Hindlimb muscle (tissue), 1 donor: ENCODE data around the gene IGF2BP1. TPM values are rescaled to one million over a fixed set of nuclear protein-coding genes. Genes with fewer than 3 reads are reported as not detected.
"Not testable (repeated sequence)": the region's sequence is repeated elsewhere in the genome, so short reads cannot be mapped to it uniquely, and the experiment has no call there.

Source experiments
- DNase-seq: peaks from one replicate; pipeline ENCODE4 v3.0.0-alpha.2; 2013
- polyA plus RNA-seq: library from polyadenylated mRNA; unstranded; fragments of 120-200 nt; gene quantifications from one replicate; pipeline ENCODE4 v1.2.1, GENCODE V29; 2013; ENCODE audit not compliant: insufficient read length

The IGF2BP1 gene
- polyA plus RNA-seq, 1 donor, result 8.6 TPM

DNA sequence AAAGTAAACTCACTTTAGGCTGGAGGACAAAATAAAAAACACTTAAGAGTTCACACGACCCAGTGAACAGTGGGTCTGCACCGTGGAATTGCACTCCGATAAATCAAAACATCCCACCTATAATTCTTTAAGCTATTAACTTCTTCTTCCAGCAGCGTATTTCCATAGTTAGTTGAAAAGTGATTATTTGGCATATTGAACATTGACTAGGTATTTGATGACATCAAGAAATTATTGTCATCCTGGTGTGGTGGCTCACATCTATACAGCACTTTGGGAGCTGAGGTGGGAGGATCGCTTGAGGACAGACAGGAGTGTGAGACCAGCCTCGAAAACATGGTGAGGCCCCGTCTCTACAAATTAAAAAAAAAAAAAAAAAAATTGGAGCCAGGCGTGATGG, 23.4 kb downstream of the IGF2BP1 start:
- DNase-seq, result no peak

DNA sequence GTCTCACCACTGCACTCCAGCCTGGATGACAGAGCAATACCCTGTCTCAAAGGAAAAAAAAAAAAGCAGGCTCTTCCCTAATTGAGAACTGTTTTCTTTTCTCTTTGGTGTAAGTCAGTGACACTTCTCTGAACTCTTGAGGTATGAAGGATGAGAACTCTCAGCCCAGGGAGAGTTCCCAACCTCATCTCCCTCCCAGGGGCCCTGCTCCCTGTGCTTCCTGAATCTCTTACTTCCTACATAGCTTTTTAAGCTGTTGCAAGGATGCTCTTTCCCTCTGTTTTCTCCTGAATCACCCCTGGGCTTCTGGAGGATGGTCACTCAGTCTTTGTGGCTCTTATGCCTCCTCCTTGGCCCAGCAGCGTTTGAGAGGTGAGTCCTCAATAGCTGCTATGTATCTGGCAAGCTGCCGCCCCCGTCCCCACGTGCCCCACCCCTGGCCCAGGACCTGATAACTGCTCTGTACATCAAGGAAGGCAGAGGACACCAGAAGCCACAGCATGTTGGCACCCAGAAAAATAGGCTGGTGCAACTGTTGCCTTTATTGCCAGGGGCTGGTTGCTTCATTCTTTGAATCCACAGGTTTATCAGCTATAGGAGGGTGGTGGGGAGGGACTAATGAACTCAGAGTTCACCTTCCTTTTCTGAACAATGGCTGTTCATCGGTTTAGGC, 24.0 kb downstream of the IGF2BP1 start:
- DNase-seq, result no peak

DNA sequence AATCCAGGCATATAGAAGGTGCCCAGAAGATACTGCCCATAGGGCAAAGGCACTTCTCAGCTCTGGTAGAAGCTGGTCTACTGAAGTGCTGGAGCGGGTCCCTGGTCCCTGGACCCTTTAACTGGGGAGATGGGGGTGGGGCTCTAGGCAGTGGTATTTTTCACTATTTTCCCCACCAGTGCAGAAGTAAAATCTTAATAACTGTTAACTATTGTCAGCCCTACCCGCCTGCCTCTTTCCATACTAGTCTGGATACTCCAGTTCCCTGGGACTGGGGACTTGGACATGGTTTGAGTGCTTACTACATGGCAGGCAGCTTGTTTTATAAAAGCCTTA, 24.6 kb downstream of the IGF2BP1 start:
- no peak for DNase-seq

DNA sequence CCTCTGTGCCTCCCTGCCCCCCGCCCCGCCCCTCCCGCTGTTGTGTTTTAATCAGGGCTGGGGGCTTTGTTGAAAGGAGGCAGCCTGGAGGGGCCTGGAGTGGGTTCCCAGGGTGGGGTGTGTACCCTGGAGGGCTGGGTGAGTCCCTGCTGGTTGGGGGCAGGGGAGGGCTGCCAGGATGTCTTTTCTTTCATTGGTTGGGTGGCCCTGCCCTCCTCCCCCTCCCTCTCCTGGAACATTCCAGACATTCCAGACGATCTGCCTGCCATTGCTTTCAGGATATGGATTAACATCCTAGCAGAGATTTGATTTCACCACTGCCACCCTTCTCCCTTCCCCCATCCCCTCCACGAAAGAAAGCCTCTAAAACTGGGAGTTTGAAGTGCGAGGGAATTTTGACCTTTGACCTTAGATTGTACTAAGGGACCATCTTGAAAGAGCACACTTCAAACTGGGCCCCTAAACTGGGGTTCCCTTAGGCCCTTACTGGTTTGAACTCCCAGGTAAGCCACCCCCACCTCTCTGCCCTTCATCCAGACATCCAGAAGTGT, 25.3 kb downstream of the IGF2BP1 start:
- no peak for DNase-seq

DNA sequence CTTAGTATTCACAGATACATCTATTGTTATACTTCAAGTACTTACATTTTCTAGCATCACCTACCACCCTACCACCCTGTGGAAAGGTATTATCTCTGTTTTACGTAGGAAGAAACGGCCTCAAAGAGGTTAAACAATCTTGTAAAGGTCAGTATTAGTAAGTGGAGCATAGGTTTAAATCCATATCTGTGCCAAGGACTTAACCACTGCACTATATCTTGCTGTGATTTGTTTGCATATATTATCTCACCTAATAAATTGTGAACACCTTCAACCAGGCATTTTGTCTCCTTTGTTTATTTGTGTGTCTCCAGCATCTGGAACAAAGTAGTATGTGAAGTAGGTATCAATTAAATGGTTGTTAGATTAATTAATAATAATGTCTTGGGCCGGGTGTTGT, 27.3 kb downstream of the IGF2BP1 start:
- DNase-seq, result no peak

DNA sequence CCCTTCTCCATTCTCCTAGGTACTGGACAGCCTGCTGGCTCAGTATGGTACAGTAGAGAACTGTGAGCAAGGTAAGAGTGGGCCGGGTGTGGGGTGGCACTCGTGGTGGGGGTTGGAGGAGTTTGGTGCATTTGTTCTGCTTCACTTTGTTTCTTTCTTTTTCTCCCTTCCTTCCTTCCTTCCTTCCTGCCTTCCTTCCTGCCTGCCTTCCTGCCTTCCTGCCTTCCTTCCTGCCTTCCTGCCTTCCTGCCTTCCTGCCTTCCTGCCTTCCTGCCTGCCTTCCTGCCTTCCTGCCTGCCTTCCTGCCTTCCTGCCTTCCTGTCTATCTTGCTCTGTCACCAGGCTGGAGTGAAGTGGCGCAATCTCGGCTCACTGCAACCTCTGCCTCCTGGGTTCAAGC, 29.3 kb downstream of the IGF2BP1 start:
- not testable (repeated sequence) for DNase-seq

DNA sequence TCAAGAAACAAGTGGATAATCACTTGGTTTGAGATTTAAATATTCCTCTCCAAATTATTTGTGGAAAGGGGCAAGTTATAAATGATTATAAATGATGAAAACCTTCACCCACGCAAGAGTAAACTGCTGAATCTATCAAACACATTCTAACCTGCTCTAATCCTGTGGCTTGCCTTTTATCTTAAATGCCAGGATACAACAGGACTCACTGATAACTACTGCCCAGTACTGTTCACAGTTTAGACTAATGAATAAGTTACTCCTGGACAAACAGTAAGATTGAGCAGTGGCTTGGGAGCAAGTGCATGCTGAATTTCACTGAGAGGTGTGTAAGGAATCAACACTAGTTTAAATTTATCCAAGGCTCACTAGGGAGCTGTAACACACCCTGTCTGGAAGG, 31.1 kb downstream of the IGF2BP1 start:
- DNase-seq, result no peak

DNA sequence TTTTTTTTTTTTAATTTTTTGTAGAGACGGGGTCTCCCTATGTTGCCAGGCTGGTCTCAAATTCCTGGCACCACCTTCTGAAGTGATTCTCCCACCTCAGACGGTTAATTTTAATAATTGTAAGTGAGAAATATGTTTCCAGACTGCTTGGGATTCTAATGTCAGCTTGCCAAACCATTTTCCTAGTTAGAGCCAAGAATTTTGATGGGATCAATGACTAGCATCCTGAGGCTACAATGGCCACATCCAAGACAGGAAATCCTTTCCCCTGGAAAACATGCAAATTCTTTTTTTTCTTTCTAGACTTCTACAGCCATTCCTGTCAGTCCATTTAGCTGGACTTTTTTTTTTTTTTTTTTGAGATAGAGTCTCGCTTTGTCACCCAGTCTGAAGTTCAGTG, 32.6 kb downstream of the IGF2BP1 start:
- DNase-seq, result no peak

DNA sequence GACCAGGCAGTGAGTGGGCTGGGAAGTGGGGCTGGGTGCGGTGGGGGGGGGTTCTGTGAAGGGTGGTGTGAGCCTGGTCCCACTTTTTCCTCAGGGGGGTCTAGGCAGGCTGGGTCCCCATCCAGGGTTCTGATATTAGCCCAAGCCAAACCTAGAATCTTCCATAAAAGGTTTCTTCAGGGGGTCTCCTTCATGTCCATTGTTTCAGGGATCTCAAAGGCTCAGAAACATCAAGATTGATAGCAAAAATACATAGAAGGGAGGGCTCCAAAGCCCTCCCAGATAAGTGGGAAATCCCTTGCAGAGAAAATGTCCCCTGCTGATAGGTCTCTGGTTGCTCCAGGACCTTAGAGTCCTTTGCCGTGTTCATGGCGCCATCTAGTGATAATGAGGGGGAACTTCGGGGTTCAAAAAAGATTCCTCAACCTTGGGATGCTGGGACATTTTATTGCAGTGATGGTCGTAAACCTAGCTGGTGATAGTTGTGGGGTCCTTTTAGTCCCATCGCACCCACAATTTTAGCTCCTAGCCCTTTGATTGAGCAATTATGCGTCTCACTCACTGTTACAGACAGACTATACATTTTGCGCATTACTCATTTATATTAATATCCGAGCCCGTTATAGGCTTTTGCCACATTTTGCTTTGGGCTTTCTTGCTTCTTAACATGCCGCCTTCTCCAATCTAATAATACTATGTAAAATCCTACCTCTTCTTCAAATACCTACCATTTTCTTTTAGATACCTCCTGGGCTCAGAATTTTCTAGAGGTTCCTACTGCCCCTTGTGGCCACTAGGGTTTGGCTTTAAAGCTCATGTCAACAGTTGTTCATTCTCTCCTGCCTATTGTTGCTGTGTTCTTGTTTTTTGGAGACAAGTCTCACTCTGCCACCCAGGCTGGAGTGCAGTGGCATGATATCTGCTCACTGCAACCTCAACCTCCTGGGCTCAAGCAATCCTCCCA, 35.1 kb downstream of the IGF2BP1 start:
- DNase-seq, result peak; percentile 76

DNA sequence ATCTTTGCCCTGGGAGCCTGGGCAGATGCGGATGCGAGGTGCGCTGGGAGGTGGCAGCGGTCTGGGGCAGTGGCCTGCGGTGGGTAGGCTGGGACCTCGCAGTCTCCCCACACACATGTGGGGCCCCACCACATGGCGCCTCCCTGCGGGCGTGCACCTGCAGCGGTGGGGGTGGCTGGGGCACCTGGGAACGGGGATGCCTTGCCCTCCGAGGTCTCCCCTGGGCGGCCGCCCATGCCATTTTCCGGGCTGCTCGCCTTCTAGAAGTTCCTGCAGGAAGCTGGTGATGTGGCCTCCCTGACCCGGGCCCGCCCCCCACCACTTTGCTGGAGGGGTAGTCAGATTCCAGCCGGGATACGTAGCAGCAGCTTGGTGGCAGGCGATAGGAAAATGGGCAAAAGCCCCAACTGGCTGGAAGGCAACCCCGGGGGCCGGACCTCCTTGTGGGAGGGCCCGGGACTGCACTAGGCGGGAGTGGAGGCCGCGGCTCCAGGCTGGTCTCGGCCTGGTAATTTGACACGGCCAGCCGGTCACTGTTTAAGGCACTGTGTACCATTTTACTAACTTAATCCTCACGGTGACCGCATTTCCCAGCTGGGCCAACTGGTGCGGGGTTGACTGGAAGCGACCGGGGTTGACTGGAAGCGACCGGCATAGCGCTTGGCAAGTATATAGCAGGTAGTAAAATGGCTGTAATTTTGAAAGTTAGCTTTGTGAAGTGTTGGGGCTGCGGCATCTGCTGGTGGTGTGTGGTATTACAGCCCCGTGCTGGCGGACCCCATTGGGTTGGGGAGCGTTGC, 38.5 kb downstream of the IGF2BP1 start:
- DNase-seq, result peak; percentile 67

DNA sequence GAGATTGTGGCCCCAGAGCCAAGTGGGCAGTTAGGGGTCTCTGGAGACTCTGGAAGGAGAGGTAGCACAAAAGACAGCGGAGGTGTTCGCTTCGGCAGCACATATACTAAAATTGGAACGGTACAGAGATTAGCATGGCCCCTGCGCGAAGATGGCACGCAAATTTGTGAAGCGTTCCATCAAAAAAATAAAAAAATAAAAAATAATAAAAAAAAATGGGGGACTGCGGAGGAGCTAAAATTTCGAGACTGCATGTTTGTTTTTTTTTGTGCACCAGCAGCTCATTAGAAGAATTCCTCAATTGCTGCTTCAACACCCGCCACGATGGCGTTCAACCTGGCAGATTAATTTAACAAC, 39.1 kb downstream of the IGF2BP1 start:
- no peak for DNase-seq

DNA sequence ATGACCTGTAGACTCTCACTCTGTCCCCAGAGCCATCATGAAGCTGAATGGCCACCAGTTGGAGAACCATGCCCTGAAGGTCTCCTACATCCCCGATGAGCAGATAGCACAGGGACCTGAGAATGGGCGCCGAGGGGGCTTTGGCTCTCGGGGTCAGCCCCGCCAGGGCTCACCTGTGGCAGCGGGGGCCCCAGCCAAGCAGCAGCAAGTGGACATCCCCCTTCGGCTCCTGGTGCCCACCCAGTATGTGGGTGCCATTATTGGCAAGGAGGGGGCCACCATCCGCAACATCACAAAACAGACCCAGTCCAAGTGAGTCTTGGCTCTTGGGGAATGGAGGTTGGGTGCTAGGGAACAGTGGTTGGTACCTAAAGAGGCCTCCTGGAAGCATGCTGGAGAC, 41.0 kb downstream of the IGF2BP1 start:
- no peak for DNase-seq

DNA sequence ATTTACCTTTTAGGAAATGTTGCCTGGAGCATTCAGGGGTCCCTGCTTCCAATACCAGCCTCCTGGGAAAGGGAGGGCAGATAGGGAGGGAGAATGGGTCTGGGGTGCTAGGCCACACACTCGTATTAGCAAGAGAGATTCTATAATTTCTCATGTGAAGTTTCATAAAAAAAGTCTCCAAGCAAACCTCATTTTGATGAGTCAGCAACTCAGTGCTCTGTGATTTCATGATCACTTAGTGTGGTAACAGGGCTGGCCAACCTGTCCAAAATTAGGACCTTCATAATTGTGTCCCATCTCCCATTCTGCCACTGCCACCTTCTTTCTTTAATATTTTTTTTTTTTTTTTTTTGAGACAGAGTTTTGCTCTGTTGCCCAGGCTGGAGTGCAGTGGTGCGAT, 41.4 kb downstream of the IGF2BP1 start:
- DNase-seq, result no peak

DNA sequence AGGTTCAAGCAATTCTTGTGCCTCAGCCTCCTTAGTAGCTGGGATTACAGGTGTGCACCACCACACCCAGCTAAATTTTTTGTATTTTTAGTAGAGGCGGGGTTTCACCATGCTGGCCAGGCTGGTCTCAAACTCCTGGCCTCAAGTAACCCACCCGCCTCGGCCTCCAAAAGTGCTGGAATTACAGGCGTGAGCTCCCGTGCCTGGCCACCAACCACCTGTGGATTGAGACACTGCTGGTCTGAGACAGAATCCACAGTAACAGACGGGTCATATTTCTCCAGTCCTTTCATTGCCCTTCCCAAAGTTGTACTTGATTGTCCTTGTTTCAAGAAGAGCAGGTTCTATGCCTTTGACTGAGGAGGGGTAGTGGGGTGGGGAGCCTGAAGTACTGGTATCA, 42.3 kb downstream of the IGF2BP1 start:
- DNase-seq, result not testable (repeated sequence)

DNA sequence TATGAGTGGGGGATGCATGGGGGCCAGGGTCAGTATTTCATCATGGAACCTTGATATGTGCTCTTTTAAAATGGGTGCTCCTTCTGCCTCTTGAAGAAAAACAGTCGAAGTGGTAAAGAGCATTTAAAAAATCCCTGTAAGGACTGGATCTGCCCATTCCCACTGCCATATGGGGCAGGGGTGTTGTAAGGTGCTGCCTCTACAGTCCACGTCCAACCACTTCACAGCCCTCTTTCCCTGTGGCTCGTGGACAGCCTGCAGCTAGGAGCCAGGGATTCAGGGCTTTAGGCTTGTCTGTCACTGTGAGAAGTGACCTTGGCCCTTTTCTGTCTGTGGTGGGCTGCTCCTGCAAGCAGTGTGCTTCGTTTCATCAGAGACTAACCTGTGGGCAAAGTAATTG, 44.3 kb downstream of the IGF2BP1 start:
- no peak for DNase-seq

DNA sequence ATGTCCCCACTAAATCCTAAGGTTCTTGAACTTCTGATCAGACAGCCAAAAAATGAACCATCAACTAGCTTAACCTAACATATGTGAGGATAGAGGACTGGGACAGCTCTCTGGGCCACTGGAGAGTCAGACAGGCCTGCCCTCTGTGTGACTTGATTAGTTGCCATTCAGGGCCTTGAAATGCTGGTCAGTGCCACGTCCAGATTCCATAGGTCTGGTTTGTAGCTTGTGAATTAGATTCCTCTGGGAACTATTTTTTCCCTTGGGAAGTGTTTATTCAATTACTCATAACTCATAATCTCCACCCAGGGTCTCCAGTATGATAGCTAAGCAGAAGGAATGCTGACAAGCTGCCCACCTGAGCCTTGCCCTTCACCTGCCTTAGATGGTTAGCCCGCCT, 48.2 kb downstream of the IGF2BP1 start:
- no peak for DNase-seq

DNA sequence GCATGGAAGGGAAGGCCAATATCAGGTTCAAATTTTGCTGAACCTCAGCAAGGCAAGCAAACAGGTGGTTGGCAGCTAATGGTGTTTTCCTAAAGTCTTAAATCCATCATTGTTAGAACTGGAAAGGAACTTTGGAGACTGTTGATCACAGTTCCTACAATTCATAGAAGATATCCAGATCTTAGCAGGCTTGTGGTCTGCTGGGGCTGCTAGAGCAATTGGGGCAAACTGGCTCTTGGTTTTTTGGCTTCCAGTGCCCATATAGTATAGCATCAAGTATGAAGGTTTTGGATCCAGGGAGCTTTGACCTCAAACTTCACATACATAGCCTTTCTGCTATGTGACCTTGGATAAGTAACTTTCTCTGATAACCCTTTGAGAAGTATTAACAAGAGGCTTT, 49.7 kb downstream of the IGF2BP1 start:
- DNase-seq, result no peak

DNA sequence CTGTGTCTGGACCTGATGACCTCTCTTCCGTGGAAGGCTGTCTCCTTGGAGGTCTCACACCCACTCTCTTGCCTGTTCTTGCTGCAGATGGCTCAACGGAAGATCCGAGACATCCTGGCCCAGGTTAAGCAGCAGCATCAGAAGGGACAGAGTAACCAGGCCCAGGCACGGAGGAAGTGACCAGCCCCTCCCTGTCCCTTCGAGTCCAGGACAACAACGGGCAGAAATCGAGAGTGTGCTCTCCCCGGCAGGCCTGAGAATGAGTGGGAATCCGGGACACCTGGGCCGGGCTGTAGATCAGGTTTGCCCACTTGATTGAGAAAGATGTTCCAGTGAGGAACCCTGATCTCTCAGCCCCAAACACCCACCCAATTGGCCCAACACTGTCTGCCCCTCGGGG, 52.1 kb downstream of the IGF2BP1 start:
- no peak for DNase-seq

DNA sequence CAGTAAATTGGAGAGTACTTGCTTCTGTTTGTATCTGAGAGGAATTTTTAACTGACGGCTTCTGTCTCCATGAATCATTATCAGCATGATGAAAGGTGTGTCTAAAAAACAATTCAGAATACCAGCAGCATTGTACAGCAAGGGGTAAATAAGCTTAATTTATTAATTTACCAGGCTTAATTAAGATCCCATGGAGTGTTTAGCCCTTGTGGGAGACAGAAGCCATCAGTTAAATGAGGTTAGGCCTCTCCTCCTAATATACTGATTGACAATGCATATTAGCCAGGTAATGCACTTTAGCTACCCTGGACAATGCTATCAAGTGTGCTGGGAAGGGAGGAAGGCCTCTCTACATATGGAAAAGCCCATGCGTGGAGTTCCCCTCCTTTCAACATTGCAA, 53.4 kb downstream of the IGF2BP1 start:
- DNase-seq, result no peak

DNA sequence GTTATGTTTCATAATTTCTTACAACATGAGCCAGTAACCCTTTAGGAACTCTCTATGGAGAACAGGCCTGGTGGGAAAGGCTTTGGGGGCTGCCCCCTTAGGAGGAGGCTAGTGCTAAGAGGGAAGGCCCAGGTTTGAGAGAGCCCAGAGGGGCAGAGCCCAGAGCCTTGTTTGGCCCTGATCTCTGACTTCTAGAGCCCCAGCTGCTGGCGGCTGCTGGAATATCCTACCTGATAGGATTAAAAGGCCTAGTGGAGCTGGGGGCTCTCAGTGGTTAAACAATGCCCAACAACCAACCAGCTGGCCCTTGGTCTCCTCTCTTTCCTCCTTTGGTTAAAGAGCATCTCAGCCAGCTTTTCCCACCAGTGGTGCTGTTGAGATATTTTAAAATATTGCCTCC, 54.1 kb downstream of the IGF2BP1 start:
- DNase-seq, result no peak

DNA sequence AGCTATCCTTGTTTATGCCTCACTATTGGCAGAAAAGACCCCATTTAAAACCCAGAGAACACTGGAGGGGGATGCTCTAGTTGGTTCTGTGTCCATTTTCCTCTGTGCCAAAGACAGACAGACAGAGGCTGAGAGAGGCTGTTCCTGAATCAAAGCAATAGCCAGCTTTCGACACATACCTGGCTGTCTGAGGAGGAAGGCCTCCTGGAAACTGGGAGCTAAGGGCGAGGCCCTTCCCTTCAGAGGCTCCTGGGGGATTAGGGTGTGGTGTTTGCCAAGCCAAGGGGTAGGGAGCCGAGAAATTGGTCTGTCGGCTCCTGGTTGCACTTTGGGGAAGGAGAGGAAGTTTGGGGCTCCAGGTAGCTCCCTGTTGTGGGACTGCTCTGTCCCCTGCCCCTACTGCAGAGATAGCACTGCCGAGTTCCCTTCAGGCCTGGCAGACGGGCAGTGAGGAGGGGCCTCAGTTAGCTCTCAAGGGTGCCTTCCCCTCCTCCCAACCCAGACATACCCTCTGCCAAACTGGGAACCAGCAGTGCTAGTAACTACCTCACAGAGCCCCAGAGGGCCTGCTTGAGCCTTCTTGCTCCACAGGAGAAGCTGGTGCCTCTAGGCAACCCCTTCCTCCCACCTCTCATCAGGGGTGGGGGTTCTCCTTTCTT, 56.1 kb downstream of the IGF2BP1 start:
- no peak for DNase-seq

DNA sequence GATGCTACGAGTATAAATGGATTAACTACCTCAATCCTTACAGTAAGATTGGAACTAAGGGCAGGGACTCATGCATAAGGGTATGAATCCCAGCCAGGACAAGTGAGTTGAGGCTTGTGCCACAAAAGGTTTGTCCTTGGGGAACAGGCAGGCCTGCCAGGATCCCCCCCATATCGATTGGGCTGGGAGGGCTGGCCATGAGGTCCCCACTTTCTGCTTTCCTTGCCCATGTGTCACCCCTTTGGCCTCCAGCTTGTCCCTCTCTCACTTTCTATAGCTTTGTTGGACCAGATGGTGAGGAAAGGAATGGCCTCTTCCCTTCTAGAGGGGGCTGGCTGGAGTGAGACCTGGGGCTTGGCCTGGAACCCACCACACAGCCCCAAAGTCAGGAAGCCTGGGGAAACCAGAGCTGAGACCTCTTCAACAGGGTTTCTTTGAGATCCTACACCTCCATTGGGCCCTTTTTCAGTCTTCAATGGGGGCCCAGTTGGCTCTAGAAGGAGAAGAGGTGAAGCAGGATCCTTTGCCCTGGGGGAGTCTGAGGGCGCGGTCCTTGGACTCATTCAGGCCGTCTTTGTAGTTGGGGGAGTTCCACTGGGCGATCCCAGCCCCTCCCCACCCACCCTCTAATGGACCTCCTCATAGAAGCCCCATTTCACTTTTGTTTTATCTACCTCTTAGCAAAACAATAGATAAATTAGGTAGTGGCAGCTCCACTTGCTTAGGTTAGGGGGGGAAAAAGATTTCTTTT, 57.3 kb downstream of the IGF2BP1 start:
- no peak for DNase-seq
